Measurements from ENCODE around the gene EPB41L3. TPM values are rescaled to one million over a fixed set of nuclear protein-coding genes. Genes with fewer than 3 reads are reported as not detected.

Gene EPB41L3
- total RNA-seq, 1 experiment from 2014 or later = 14.1 TPM

DNA sequence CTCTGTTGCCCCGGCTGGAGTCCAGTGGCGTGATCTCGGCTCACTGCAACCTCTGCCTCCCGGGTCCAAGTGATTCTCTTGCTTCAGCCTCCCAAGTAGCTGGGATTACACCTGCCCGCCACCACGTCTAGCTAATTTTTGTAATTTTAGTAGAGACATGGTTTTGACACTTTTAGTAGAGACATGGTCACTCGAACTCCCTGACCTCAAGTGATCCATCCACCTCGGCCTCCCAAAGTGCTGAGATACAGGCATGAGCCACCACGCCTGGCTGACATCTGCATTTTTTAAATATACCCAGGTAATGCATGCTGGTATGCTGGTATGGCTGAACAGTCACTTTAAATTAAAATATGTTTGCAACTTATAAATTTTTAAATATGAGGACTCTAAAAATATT lies 91.9 kb downstream of the EPB41L3 start:
- no peak for DNase-seq (ENCODE audit: low spot score)

DNA sequence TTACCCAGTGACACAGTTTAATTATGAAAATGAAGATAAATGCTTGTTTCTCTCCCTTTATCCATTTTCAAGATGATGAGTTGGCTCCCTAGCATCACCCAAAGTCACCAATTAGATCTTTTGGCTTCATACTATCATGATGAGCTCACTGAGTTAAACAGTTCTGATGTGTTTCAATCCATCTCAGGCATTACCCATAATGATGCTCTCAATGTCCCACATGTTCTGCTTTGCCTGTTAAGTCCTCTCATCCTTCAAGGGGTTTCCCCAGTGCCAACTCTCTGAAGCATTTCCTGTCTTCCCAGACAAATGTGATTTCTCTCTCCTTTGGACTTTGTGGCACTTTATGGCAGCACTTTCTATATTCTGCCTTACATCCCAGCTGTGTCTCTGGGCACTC lies 92.6 kb downstream of the EPB41L3 start:
- DNase-seq (ENCODE audit: low spot score) = no peak

DNA sequence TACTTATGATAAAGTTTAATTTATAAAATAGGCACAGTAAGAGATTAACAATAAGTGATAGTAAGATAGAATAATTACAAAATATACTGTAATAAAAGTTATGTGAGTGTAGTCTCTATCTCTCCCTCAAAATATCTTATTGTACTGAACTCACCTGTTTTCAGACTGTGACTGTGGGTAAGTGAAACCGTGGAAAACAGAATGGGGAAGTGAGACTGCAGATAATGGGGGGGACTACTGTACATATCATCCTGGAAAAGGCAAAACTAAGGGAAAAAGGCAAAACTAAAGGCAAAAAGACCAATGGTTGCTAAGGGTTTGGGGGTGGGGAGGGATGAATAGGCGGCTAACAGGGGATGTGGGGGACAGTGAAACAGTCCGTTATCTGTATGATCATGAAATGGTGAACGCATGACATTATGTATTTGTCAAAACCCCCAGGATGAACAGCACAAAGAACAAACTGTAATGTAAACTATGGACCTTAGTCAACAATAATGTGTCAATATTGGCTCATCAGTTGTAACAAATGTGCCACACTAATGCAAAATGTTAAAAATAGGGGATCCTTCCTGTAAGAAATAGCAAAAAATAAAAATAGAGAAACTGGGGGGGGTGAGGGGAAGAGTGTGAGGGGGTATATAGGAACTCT lies 93.8 kb downstream of the EPB41L3 start:
- DNase-seq (ENCODE audit: low spot score) = no peak

DNA sequence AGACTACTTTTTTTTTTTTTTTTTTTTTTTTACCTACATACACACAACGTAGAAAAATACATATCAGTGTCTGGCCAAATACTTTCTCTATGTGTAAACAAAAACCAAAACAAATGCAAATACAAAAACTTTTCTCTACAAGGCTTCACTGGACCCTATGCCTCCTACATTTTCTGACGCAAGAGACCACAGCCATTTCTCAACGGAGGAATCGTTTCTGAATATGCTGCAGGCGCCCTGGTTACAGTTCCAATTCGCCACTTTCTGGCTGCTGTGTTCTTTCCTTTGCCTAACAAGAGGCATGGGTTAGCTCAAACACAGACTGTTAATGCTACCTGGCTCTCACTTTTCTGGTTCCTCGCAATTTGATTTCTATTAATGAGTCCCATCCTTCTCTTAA lies 96.4 kb downstream of the EPB41L3 start:
- no peak for DNase-seq (ENCODE audit: low spot score)

DNA sequence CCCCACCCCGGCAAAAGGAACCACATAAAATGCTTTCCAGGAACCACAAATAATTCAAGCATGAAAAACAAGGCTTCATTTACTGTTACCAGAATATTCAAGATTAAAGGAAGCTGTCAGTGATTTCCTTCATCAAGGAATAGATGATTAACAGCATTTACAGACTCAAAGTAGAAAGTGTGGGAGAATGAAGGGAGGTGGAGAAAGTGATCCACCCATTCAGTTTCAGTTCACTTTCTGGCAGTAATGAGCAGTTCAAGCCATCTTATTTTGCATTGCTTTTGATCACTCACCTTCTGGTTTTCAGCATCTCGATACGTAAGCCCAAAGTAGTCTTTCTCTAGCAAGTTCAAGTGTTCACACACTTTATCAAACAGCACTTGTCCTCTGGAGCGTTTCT lies 99.0 kb downstream of the EPB41L3 start:
- DNase-seq (ENCODE audit: low spot score) = no peak

DNA sequence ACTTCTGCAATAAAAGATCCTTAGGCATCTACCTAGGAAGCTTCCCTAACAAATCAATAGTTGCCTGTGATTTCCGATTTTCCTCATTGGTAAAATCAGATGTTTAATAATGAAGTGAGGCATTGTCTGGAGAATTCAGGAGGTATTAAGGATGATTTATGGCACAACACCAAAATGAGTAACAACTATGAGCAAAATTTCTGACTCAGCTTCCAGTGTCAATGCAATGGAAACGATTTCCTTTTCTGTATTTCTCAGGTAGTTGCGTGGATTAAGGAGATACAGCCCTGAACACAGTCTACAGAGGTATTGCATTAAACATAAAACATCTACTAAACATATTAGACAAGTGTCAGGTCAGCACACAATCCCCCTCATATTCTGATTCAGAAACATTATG lies 99.5 kb downstream of the EPB41L3 start:
- no peak for DNase-seq (ENCODE audit: low spot score)

DNA sequence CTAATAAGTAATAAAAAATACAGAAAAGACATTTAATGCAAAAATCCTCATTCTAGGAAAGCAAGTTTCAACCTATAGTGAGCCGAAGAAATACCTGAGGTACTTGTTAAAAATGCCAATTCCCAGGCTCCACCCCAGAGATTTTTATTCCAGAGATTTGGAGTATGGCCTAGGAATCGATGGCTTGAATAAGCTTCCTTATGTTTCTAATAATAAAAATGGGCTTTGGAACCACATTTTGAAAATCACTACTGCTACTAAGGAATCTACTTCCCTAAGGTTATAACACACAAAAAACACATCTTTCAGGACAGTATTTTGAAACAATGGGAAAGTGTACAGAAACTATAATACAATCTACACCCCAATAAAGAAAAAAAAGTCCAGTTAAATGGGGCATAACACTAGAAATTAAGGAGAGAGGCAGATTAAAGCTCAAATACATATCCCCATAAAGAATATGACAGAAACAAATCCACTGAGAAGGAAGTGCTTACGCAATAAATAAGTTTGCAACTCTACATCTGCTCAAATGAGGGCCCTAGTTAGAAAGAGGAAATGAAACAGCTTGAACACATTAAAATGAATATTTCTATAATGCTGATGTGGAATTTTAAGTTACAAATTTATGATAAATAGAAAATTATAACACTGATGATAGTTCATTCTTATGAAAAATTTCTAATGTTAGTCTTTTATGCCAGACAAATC lies 103.7 kb downstream of the EPB41L3 start:
- no peak for DNase-seq (ENCODE audit: low spot score)

DNA sequence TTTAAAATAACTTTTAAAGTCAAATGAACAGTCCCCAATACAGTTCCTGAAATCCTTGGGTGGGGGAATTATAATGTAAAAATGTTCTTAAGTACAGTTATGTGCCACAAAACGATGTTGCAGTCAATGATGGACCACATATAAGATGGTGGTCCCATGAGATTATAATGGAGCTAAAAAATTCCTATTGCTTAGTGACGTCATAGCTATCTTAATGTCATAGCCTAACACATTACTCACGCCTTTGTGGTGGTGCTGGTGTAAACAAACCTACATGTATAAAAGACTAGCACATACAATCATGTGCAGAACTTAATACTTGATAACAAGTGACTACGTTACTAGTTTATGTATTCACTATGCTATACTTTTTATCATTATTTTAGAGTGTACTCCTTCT lies 109.4 kb downstream of the EPB41L3 start:
- DNase-seq (ENCODE audit: low spot score) = no peak

DNA sequence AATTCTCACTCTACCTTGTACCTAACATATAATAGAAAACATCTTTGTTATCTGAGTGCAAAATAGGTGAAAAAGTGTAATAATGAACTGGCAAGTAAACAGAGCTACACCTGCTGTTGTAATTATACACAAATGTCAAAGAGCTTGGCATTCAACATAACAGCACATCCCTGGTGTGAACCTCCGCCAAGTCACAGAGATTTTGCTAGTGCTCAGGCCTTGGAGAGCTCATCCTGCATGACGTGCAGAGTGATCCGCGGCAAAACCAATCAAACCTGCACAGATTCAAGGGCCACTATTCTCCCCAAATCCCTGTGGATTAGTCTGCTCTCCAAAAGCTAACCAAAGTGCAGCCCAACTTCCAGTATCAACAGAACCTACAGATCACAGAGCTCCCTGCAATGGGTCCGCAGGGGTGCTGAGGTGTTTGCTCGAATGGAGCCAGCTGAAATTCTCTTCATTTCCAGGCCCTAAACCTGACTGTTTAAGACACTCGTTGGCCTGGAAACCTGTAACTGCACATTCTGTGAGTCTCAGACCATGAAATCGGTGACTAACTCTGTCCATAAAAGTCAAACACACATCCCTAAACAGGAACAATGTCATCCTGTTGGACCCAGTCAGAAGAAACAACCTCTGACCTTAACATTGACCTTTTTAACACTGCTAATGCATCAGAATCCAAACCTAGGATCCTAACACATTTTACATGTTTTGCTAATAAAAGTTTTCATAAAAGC lies 111.8 kb downstream of the EPB41L3 start:
- DNase-seq (ENCODE audit: low spot score) = no peak

DNA sequence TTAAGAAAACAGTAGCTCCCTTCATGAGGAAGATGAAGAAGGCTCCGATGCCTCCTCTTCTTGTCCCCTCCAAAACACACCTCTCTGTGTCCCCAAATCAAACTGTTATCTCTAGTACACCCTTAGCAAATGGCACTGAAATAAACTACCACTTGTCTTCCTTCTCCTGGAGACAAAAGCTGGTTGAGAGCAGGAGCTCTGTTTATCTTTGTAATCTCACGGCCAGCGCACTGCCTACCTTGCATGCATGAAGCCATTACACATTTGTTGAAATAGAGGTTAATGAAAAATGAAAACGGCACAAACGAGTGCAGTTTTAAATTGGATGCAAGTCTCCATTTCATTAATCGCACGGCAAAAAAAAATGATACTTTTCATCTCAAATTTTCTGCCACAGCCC lies 113.7 kb downstream of the EPB41L3 start:
- DNase-seq (ENCODE audit: low spot score) = no peak

DNA sequence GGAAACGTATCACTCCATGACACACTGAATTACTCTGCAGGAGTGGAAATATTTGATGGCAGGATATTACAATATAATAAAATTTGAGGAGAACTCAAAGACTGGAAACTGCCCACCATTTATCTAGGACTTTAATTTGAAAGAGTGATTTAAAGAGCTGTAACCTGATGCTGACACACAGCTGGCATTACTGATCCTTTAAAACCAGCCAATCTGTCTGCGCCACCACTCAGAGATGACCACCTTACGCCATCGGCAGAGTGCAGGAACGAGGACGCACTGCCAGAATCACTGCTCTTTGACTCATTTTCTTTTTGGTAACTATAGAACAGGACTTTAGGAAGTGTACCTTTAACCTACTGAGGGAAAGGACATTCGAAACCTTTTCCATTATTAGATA lies 114.1 kb downstream of the EPB41L3 start:
- no peak for DNase-seq (ENCODE audit: low spot score)

DNA sequence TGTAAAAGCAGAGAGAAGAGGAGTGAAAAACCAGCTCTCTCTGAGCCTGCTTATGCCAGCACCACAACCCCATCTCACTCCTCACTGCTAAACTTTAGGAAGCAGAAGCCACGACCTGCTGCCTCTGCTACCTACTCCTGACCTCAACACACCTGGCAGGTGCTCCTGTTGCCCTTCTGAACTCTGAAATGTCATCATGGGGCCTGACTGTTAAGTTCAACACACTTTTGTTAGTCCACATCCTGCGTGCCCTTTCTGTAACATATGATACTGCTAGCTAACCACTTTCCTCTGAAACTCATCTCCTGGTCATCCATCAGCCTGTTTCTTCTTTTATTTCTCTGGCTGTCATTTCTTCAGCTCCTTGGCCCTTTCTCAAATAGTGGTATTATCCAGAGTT lies 118.1 kb downstream of the EPB41L3 start:
- no peak for DNase-seq (ENCODE audit: low spot score)

DNA sequence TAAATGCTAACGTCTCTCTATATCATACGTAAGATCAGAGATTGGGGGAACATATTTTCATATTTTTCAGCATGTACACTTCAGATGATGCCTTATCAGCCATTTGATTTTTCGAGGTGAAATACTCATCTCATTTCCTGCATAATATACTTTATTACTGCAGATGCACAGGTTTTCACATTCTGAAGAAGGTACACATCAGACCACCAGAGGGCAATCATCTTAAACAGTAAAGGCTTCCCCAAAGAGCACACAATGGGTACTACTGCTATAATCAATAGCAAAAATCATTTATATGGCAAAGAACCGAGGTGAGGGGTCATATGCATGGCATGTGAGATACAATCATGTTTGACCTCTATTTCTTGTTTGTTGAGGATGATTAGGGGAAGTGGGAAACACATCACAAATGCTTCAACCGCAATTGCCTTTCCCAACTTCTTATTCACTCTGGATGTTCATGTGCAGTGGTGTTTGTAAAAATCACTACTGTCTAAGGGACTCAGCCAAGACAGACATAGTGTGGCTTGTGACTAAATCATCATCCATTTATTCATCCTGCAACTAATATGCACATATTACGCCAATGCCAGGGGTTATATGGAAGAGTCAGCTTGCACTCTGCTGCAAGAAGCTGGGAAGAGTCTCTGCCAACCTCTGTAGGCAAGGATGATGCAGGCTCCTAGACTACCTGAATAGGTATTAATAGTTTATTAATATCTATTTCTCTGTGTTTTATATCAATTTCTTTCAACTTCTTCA lies 118.7 kb downstream of the EPB41L3 start:
- peak; percentile 13 for DNase-seq (ENCODE audit: low spot score)

DNA sequence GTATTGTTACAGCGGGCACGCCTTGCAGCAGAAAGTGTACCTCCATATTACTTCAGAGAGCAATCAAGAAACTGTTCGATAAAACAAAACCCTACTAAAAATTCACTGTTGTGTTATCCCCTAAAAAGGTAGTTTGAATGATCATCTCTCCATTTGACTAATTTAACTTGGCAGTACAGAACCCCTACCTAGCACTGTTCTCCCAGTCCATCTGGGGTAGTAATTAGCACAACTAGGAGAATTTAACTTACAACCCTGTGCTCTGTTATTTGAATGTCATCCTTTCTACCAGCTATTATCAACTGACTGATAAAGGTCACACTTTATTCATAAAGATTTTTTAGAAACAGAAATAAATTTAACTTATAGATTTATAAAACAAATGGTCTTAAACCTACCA lies 121.2 kb downstream of the EPB41L3 start:
- no peak for DNase-seq (ENCODE audit: low spot score)

DNA sequence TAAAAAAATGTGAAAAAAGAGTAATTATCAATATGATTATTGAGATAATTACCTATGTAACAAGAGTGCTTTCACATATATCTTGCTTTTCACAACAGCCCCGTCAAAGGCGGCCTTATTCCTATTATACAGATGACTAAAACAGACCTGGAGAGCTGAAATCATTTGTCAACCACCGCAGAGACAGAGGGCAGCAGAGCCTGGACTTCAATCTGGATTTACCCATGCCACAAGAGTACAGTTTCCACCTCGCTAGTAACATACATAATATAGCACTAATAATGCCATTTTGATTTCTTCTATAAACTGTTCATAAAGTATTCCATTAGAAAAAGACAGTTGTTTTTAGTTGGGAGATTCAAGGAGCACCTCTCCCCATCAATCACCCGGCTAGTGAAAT lies 121.8 kb downstream of the EPB41L3 start:
- no peak for DNase-seq (ENCODE audit: low spot score)

DNA sequence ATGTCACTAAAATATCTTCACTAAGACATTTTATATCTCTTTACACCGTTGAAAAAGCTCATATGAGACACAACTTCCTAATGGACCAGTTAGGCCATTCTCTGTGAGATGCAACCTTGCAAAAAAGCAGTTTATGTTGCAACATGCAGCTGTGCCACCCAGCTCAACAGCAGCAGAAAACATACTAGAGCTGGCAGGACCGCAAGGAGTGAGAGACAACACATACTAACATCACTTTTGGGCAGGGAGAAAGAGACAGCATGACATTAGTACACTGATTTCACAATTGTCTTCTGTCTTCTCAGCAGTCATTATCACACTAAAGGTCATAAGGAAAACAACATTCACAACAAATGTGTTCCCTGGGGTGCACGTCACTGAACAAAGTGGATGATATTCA lies 122.9 kb downstream of the EPB41L3 start:
- DNase-seq (ENCODE audit: low spot score) = no peak

DNA sequence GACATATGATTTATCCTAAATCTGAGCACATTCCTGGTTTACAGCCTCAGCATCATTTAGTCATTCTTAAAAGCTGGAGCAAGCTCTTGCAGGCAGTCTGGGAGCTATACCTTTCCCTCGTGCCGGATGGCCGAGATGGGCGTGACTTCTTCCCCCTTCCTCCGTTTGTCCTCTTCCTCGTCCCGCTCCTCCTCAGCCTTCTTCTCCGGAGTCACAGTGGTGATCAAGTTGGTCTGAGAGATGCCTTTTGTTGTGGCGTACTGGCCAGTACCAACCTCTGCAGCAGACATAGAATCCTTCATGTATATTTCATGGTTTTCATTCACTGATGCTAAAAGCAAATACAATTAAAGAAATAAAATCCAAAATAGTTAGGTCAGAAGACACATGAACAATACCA lies 124.2 kb downstream of the EPB41L3 start:
- no peak for DNase-seq (ENCODE audit: low spot score)

DNA sequence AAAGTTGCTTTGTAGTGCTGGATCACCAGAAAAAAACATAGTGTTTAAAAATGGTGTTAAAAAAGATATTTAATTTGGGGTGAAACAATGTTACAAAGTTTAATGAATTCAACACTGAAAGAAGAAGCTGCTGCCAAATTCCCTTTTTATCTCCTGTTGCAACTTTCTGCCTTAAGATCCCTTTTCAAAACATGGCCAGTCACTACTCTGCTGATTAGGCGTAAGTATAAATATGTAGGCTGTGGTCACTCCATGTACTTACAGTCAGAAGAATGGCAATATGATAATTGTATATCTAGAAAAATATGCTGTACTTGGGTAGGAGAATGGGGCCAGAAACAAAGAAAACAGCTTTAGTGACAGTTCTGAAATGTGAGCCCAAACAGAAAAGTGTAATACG lies 124.8 kb downstream of the EPB41L3 start:
- DNase-seq (ENCODE audit: low spot score) = no peak

DNA sequence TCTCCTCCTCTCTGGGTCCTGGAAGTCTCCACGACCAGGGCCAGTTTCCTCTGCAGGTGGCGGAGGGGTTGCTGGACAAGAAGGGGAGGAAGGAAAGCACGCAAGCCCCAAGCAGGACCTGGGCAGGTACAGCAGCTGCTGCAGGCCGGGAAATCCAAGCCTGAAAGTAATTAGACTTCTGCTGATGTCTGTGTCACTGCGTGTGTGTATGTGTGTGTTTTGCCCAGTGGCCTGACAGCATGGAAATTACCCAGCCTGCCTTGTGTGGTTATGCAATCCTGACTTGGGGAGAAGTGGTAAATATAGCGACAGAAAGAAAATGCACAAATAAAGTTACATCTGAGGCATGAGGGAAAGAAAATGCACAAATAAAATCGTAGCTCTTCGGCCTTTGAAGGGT lies 126.5 kb downstream of the EPB41L3 start:
- DNase-seq (ENCODE audit: low spot score) = peak; percentile 37

DNA sequence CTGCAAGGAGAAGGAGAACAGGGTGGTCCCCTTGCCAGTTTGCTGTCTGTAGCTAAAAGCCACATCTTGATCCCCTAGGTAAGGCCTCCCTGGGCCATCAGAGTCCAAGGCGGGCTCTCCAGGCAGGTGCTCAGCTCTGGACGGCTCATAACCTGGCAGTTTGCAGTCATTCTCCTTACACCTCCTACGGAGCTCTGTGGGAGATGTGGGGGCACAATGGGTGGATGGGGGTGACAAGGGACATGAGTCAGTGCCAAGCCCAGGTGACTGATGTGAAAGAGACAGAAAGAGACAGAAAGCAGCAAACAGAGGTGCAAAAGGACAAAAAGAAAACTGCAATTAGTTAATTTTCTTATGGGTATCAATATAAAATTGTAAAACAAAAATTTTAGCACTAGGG lies 127.7 kb downstream of the EPB41L3 start:
- no peak for DNase-seq (ENCODE audit: low spot score)

DNA sequence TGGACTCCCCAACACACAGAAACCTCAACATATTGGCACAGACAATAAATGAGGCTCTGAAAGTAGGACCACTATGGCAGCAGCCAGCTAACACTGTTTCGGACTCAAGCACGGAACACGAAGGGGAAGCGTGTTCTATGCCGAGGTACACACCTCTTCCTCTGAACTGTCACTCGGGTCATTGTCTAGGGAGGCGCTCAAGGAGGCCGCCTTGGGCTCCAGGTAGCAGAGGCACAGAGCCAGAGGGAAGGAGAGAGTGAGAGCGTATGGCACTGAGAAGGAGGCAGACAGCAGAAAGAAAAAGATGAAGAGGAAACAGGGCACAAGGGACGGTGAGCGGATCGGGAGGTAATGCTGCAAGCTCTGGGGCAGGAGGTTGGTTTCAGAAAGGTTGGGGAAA lies 128.1 kb downstream of the EPB41L3 start:
- DNase-seq (ENCODE audit: low spot score) = no peak

DNA sequence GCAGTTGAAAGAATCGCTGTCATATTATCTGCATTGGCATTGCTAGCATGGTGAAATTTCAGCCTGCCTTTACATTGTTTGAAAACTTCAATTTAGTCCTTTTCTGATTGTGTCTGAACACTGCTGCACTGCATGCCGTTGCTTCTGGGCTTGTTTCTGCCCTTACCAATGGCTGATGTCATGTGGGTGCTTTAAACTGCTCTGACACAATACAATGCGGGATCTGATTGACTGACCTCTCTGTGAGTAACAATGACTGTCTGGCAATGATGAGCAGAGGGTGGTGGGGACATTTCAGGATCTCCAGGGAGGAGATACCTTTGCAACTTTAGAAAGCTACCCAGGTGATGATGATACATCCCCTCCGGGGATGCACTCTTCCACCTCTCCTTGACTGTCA lies 128.8 kb downstream of the EPB41L3 start:
- DNase-seq (ENCODE audit: low spot score) = no peak
